ENCODE results near the gene WDR82. TPM values are rescaled to one million over a fixed set of nuclear protein-coding genes. Genes with fewer than 3 reads are reported as not detected.
A peak's percentile ranks its signal among the peaks of the same experiment; 100 is the strongest.

The WDR82 gene
- total and polyA plus RNA-seq, 12 donors: 19.3 to 78.4 (median 69.4) TPM

DNA sequence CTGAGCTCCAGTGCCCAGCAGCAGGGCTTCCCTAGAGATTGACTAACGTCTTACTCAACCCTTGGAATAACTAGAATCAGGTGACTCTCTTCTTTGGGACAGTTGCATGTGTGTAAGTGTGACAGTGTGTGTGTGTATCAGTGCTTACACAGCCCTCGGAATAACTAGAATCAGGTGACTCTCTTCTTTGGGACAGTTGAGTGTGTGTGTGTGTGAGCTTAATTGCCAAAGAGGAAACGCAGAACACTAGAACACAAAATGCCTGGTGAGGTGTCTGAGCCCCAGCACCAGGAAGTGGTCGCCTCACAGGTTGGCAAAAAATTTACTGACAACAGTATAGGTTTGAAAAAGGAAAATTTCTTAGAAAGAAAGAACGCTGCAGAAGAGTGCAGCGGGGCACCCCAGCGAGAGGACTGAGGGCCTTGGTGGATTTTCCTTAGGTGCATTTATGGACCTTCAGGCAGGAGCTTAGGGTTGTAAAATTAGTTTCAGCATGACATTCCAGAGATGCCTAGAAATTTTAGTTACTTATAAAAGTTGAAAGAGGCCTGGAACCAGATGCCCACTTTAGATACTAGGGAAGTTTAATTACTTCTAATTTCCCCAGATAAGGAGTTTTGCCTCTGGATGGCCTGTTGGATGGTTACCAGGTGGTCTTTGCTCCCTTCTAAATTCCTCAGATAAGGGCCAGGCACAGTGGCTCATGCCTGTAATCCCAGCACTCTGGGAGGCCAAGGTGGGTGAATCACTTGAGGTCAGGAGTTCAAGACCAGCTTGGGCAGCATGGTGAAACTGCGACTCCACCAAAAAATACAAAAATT is 3.7 kb upstream of the WDR82 start:
- no peak for ATAC-seq
- peaks cover 8 to 46% (median 28%) of the 10 kb centered on the region in 9 donors for H3K4me1 ChIP-seq
- intact Hi-C loops (cut with DNase I): loop anchor here in 1 of 10 donors (10.0 kb wide), 1 partner anchor 287 kb away; the partner anchor contains the start of gene RPL29
- H3K36me3 ChIP-seq: peaks cover 0 to 24% (median 0%) of the 10 kb centered on the region in 9 donors
- H3K27me3 ChIP-seq: no peaks in the 10 kb centered on the region
- H3K4me3 ChIP-seq: no peak overlapping the region
- H3K9me3 ChIP-seq: no peaks in the 10 kb centered on the region
- H3K27ac ChIP-seq: peak overlapping the region in 2 of 10 donors; percentile 42 to 73
- 71 to 72% methylated on average over 8 of the region's 8 CpGs for WGBS, 2 donors
- TF ChIP-seq, protein P1, sequence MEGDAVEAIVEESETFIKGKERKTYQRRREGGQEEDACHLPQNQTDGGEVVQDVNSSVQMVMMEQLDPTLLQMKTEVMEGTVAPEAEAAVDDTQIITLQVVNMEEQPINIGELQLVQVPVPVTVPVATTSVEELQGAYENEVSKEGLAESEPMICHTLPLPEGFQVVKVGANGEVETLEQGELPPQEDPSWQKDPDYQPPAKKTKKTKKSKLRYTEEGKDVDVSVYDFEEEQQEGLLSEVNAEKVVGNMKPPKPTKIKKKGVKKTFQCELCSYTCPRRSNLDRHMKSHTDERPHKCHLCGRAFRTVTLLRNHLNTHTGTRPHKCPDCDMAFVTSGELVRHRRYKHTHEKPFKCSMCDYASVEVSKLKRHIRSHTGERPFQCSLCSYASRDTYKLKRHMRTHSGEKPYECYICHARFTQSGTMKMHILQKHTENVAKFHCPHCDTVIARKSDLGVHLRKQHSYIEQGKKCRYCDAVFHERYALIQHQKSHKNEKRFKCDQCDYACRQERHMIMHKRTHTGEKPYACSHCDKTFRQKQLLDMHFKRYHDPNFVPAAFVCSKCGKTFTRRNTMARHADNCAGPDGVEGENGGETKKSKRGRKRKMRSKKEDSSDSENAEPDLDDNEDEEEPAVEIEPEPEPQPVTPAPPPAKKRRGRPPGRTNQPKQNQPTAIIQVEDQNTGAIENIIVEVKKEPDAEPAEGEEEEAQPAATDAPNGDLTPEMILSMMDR (IDR thresholded peaks at IDR 0.05): no peak
- DNase-seq: no peak

DNA sequence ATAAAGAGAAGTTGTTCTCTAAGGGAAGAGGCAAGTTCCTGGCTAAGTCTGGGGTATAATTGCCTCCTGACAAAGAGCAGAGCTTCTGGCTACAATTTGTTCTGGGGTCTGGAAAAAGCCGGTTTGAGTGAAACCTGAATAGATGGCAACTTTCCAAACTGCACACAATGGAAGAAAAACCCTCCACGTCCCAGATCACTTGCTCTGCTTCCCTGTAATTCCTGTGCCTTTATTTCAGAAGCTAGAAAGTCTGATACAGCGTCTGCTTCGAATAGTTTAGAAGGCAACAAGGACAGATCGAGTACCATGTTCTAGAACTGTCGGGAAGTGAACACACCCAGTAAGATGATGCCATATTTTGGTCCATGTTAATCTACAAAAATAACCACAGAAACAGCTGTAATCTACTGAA is 1.6 kb upstream of the WDR82 start:
- 22 to 32% methylated on average over 6 of the region's 6 CpGs for WGBS, 2 donors
- DNase-seq: no peak
- intact Hi-C loops (cut with DNase I): loop anchor here in 1 of 10 donors (10.0 kb wide), 1 partner anchor 285 kb away; the partner anchor contains the start of gene RPL29
- H3K4me1 ChIP-seq: peaks cover 3 to 58% (median 42%) of the 10 kb centered on the region in 9 donors
- peak in 1 of 8 donors; percentile 2 for ATAC-seq
- H3K9me3 ChIP-seq: no peaks in the 10 kb centered on the region
- no peaks in the 10 kb centered on the region for H3K27me3 ChIP-seq
- peak overlapping the region in 2 of 10 donors; percentile 88 to 95 for H3K4me3 ChIP-seq
- H3K36me3 ChIP-seq: peaks cover 0 to 30% (median 0%) of the 10 kb centered on the region in 9 donors
- TF ChIP-seq, protein P1 (IDR thresholded peaks at IDR 0.05): no peak
- peak overlapping the region; percentile 0 to 100 (median 97) for H3K27ac ChIP-seq

DNA sequence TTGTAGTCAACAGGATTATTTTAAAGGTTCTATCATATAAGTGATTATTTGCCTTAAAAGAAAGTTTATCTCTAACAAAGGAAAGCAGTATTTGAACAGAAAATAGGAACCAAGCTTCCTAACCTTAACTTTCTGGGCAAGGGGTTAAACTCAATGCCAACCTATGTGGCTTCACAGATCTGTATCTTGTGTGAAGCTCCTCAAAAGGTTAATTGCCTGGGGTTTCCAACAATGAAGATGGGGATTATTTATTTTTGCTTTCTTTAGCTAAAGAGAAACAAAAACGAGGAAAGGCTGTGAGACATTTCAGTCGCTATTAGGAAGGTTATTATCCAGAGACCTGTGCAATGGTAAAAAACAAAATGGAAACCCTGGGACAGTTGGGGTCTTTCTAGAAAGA is 1.1 kb upstream of the WDR82 start:
- H3K36me3 ChIP-seq: peaks cover 0 to 30% (median 0%) of the 10 kb centered on the region in 9 donors
- WGBS, 2 donors: 44 to 60% methylated on average over 2 of the region's 2 CpGs
- H3K4me1 ChIP-seq: peaks cover 3 to 63% (median 47%) of the 10 kb centered on the region in 9 donors

More for the DNA sequence above, 1.1 kb upstream of the WDR82 start:
- no peaks in the 10 kb centered on the region for H3K9me3 ChIP-seq
- H3K4me3 ChIP-seq: peak overlapping the region in 6 of 10 donors; percentile 62 to 95 (median 88)
- intact Hi-C loops (cut with DNase I): loop anchor here in 7 of 10 donors (2.0 to 5.0 kb wide), 5 partner anchors 37 to 127 kb away; partner anchors contain the start of genes TWF2 (in 5 of the 7) and POC1A (in 1 of the 7)
- DNase-seq: no peak
- H3K27me3 ChIP-seq: no peaks in the 10 kb centered on the region
- H3K27ac ChIP-seq: peak overlapping the region; percentile 0 to 100 (median 97)
- TF ChIP-seq, protein P1 (IDR thresholded peaks at IDR 0.05): no peak
- no peak for ATAC-seq

All from heart right ventricle (tissue), 16 donors.